Activated T-helper 9 cell treated with anti-CD3 and anti-CD28 coated beads, Interleukin-2, amount 50 U/mL, for 16 hours (primary cell): ENCODE measurements around the gene ACTN1.
A peak's percentile ranks its signal among the peaks of the same experiment; 100 is the strongest.

Experiments
- DNase-seq: peaks from one replicate; pipeline ENCODE4 v3.0.0-alpha.2; 2020; ENCODE audit warnings: low read depth

ACTN1 gene

GRCh38 chr14:68916358-68916941 is 62.7 kb downstream of the ACTN1 start:
- no peak for DNase-seq

DNA sequence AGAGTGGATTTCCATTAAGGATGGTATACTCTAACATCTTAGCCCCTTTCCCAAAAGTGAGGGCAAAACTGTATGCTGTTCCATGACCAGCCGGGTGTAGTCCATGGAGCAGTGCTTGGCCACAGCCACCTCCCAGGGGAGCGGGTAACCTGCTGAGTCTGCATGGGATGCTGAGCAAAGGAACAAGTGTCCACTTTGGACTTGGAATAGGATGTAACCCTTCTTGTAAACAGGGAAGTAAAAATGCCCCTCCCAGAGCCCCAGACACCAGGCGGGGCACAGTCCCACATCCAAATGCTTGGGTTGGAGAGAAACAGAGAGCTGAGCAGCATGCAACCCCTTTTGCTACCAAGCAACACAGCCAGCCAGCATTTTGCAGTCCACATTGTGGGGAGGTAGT is 65.6 kb downstream of the ACTN1 start:
- no peak for DNase-seq

- peak; percentile 52 for DNase-seq
These were observed 67.4 kb downstream of the ACTN1 start for GRCh38 chr14:68911594-68912227.

- no peak for DNase-seq
These were observed 68.6 kb downstream of the ACTN1 start for GRCh38 chr14:68910540-68910939.

DNA sequence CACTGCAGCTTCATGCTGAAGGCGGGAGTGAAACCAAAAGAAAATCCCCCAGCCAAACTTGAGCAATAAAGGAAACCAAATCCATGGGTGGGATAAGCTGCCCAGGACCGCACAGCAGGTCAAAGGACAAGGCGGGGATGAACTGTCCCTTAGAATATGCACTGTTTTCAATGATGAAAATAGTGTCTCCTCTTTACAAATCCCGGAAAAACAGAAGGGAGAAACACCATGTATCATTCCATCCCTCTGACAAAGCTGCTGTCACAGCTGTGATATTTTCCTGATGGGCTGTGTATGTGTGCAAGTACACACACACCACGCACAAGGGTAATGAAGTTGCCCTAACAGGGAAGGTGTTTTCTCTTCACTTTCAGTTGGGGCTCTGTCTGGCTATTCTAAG is 70.3 kb downstream of the ACTN1 start:
- DNase-seq: no peak

GRCh38 chr14:68908201-68908600 is 70.9 kb downstream of the ACTN1 start:
- no peak for DNase-seq

DNA sequence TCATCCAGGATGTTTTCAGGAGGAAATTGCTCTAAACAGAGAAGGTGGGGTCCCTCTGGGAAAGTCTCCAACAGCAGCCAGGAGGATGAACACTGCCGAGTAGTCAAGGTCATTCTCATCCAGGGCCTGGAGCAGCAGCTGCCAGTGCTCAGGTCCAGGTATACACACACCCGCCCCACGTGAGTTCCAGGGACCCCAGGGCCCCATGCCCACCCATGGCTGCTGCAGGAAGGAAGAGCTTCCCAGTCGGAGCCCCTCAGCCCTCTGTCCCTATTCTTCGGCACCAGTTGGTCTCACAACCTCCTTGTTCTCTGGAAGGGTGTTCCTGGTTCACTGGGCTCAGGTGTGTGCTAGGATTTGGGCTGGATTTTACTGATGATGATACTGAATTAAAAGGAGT is 72.7 kb downstream of the ACTN1 start:
- no peak for DNase-seq

DNA sequence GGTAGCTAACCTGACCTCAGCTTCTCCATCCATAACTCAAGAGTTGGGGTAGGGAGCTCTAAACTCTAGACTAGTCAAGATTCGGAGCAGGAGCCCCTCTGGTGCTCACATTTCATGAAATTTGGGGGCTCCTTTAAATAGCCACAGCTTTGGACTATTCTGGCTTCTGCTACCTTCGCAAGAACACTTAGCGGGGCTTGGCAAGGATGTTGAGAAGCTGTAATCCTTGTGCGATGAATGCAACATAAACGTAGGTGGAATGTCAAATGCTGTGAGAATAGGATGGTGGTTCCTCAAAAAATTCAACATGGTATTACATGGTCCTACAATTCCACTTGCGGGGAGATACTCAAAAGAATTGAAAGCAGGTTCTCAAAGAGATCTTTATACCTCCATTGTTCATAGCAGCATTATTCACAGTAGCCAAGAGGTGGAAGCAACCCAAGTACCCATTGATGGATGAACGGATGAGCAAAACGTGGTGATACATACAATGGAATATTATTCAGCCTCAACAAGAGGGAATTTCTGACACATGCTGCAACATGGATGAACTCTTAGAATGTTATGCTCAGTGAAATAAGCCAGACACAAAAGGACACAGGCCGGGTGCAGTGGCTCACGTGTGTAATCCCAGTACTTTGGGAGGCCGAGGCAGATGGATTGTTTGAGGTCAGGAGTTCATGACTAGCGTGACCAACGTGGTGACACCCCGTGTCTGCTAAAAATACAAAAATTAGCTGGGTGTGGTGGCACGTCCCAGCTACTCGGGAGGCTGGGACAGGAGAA is 73.8 kb downstream of the ACTN1 start:
- no peak for DNase-seq

GRCh38 chr14:68902357-68902756 is 76.7 kb downstream of the ACTN1 start:
- DNase-seq: no peak

GRCh38 chr14:68899033-68899603 is 80.0 kb downstream of the ACTN1 start:
- DNase-seq: no peak

DNA sequence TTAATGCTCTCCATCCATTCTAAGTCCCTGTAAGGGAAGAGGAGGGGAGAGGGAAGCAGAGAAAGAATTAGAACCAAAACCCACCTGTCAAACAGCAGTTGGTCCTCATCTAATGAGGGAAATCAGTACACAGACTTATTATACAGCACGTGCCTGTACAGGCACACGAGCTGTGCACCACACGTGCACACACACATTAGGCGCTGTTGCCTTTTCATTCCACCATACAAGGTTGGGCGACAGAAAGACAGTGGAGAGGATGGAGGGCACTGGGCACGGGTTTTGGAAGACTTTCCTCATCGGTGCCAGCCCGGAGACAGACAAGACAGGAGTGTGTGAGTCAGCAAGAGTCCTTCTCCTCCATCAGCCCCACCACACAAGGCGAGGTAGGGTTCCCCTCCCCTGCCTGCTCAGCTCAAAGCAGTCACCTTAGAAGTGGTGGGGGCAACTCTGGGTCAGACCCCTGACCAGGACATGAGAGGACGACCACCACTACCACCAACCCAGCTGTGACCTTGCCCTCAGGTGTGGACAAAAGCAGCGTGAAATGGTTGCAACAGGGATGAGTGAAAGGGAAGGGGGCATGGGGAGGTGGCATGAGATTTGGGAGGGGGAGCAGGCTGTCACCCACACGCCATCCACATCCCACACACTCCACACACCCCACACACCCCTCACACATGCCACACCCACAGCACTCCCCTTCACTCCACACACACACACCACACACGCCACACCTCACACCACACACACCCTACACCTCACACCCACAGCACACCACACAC is 80.7 kb downstream of the ACTN1 start:
- no peak for DNase-seq

GRCh38 chr14:68897559-68898155 is 81.4 kb downstream of the ACTN1 start:
- DNase-seq: no peak

- DNase-seq: no peak
These were observed 83.0 kb downstream of the ACTN1 start for GRCh38 chr14:68896132-68896531.

DNA sequence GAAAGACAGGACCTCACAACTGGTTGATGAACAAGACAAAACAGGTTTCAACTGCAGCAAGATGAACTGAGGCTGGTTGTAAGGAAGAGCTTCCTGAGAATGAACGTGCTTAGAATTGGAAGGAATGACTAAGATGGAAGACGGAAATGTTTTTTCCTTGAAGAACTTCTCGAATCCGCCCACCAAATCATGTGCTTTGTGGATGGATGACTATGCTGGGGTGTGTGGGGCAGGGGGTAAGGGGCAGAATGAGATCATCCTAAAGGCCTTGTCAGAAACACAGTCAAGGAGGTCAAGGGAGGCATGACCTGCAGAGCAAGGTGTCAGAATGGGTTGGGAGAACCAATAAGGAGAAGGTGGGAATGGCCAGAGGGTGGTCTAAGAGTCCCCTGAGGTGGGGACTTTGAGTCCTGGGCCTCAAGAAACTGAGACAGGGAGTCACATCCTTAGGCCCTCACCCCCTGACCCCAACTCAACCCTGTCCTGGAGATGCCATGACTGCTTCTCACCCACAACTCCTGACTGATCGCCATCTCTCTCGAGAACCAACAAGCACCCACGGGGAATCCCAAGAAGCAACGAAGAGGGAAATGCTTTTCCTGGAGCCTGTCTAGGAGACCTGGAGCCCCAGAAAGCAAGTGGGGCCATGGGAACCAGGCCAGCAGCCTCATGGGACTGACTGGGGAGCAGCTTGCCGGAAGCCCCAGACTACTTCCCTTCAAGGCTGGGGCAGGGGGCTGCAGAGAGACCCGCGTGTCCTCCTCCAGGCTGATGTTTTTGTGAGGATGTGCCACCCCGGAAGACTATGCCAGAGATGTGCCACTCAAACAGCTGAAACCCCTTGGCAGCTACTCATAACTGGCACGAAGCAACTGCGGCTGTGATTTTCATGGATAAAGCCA is 84.0 kb downstream of the ACTN1 start:
- DNase-seq: no peak

DNA sequence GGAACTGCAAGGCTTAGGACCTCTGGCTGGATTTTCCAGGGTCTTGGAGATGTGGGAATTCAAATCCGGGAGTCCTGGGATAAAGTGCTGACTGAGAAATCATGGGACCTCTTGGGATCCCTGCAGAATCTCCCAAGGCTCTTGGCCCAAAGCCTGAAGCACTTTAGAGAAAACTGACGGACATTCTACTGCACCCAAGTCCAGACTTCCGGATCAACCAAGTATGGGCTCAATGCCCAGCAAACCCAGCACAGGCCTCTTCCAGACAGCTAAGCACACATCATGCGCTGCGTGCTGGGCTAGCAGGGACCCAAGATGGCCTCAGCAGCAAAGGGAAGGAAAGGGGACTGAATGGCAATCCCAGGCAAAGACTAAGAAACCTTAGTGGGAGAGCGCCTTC is 85.0 kb downstream of the ACTN1 start:
- no peak for DNase-seq

DNA sequence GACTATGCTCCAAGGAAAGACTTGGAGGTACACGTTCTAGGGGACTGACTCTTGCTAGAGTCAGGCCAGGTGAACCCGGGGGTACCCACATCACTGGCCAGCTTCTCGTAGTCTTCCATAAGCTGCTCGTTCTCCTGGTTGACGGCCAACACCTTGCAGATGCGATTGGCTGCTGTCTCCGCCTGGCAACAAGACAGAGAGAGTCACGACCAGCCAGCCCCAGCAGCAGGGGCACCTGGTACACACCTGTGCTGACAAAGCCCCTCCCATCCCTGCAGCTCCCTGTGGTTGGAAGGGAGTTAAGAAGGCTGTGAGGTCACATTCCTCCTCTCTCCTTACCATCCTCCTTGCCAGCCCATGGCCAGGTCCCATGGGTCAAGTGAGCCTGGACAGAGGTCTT is 85.5 kb downstream of the ACTN1 start:
- no peak for DNase-seq

DNA sequence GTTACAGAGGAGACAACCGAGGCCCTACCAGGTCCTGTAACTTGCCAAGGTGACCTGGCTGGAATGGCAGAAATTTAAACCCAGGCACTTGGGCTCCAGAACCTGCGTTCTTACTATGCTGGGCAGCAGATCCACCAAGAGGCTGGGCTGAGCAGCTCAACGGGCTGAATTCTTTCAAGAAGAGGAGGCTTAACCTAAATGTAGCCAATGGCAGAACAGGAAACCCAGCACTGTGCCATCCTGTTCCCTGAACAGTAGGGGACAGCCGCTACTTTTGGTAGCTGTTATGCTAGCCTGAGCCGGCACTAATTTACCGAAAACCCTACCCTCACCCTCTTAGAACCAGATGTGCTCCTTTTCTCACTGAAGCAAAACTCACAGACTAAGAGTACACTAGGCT is 86.1 kb downstream of the ACTN1 start:
- no peak for DNase-seq

- DNase-seq: no peak
These were observed 87.0 kb downstream of the ACTN1 start for GRCh38 chr14:68891851-68892660.

- DNase-seq: no peak
These were observed 88.8 kb downstream of the ACTN1 start for GRCh38 chr14:68890173-68890931.
